HCT116 (cell line): ENCODE results near the gene PRR23E. TPM values are rescaled to one million over a fixed set of nuclear protein-coding genes. Genes with fewer than 3 reads are reported as not detected.

Experiments used
- ATAC-seq: fragments of 200-7000 bp; cut with Tn5 transposase; 2 replicates; pipeline ENCODE4 v1.9.1; 2020; ENCODE audit warnings: mild to moderate bottlenecking, moderate library complexity
- BruUV-seq: library from RNA; stranded (reverse); fragments of 400-500 nt; replicated peaks from 2 replicates; lab custom pipeline; 2021; lab: Mats Ljungman, UMichigan
- CTCF ChIA-PET: fragments of 300-600 bp; sonication (Branson Sonifier 250); formaldehyde crosslinking; loops from one replicate; lab custom pipeline; 2021; ENCODE audit warnings: antibody characterized with exemption; lab: Charles Lee
- POLR2A ChIA-PET: fragments of 300-600, 350-600 bp; sonication (Branson Sonifier 250); formaldehyde crosslinking; loops from one replicate; lab custom pipeline; 2021; ENCODE audit warnings: antibody characterized with exemption; lab: Charles Lee
- RAD21 ChIA-PET, 2 experiments: fragments of 300-600 bp; sonication (Branson Sonifier 250); formaldehyde crosslinking; loops; one replicate each; lab custom pipeline; 2023; ENCODE audit warnings: low total read pairs in 2 of 2; ENCODE audit not compliant: uncharacterized antibody in 2 of 2, unreplicated experiment in 2 of 2, low non-redundant PET in 1 of 2; lab: Charles Lee
- DNase-seq: peaks from one replicate; pipeline ENCODE4 v3.0.0-alpha.2; 2010; ENCODE audit warnings: low read depth, low spot score
- H2AFZ ChIP-seq: fragments of 200-600 bp; shearing (Covaris generic), sonication (generic); 2 replicates; pipeline ENCODE4 v1.6.1; 2017; ENCODE audit warnings: low read depth, mixed run types, mixed read lengths, antibody characterized with exemption, low read length; ENCODE audit not compliant: poor library complexity, severe bottlenecking
- H3K27ac ChIP-seq: 2 replicates; pipeline ENCODE4 v1.5.1; 2012; ENCODE audit warnings: low read depth, low read length
- H3K27me3 ChIP-seq: fragments of 200-600 bp; sonication (generic); 2 replicates; pipeline ENCODE4 v1.6.1; 2016; ENCODE audit warnings: mixed run types, low read length, mixed read lengths; ENCODE audit not compliant: insufficient read depth
- H3K36me3 ChIP-seq, 2 experiments: fragments of 200-500 bp in 1 of 2; fragments of 200-600 bp in 1 of 2; sonication (Bioruptor generic) in 1 of 2; sonication (generic) in 1 of 2; 2 replicates each; pipeline versions ENCODE4 v1.5.1 to v1.6.1; 2014 to 2016; ENCODE audit warnings: low read length in 2 of 2, inconsistent platforms in 1 of 2, mixed read lengths in 1 of 2, mixed run types in 1 of 2; ENCODE audit not compliant: insufficient read depth in 2 of 2, control insufficient read depth in 1 of 2
- H3K4me1 ChIP-seq, 2 experiments: fragments of 200-600 bp in 1 of 2; sonication (generic) in 1 of 2; 2 replicates each; pipeline versions ENCODE4 v1.5.1 to v1.6.1; 2012 to 2017; ENCODE audit warnings: low read length in 2 of 2, inconsistent platforms in 1 of 2, mild to moderate bottlenecking in 1 of 2, mixed read lengths in 1 of 2, mixed run types in 1 of 2, moderate library complexity in 1 of 2; ENCODE audit not compliant: insufficient read depth in 2 of 2, control insufficient read depth in 1 of 2
- H3K4me2 ChIP-seq: fragments of 200-600 bp; sonication (generic); 2 replicates; pipeline ENCODE4 v1.6.1; 2017; ENCODE audit warnings: mixed run types, low read length, mixed read lengths
- H3K4me3 ChIP-seq, 2 experiments: fragments of 200-600 bp in 1 of 2; sonication (generic) in 1 of 2; replicated peaks in 1 of 2; 2 replicates each; pipeline ENCODE4 v1.5.1; 2011 to 2016; ENCODE audit warnings: low read length in 2 of 2, control low read depth in 1 of 2, low read depth in 1 of 2, mild to moderate bottlenecking in 1 of 2, mixed read lengths in 1 of 2, mixed run types in 1 of 2
- H3K79me2 ChIP-seq: fragments of 200-600 bp; sonication (generic); 2 replicates; pipeline ENCODE4 v1.6.1; 2017; ENCODE audit warnings: mild to moderate bottlenecking, mixed run types, low read length, moderate library complexity, mixed read lengths; ENCODE audit not compliant: insufficient read depth
- H3K9ac ChIP-seq: fragments of 200-600 bp; sonication (generic); 2 replicates; pipeline ENCODE4 v1.6.1; 2016; ENCODE audit warnings: low read length, mixed read lengths
- H3K9me2 ChIP-seq: fragments of 200-600 bp; sonication (generic), shearing (Covaris generic); 2 replicates; pipeline ENCODE4 v1.6.1; 2017; ENCODE audit warnings: mixed run types, mild to moderate bottlenecking, moderate library complexity; ENCODE audit not compliant: insufficient read depth
- H3K9me3 ChIP-seq, 2 experiments: fragments of 200-500 bp in 1 of 2; fragments of 200-600 bp in 1 of 2; sonication (Bioruptor generic) in 1 of 2; sonication (generic) in 1 of 2; 2 replicates each; pipeline ENCODE4 v1.6.1; 2014 to 2017; ENCODE audit warnings: low read length in 2 of 2, mixed read lengths in 2 of 2, inconsistent platforms in 1 of 2, low read depth in 1 of 2, mild to moderate bottlenecking in 1 of 2, mixed run types in 1 of 2, moderate library complexity in 1 of 2; ENCODE audit not compliant: control insufficient read depth in 1 of 2, insufficient read depth in 1 of 2
- H4K20me1 ChIP-seq: fragments of 200-600 bp; sonication (generic), shearing (Covaris generic); 2 replicates; pipeline ENCODE4 v1.6.1; 2017; ENCODE audit warnings: mixed run types, mild to moderate bottlenecking, moderate library complexity; ENCODE audit not compliant: insufficient read depth
- CBX3 ChIP-seq: IDR thresholded peaks from 2 replicates; pipeline ENCODE4 v1.6.1; 2012; ENCODE audit warnings: low read depth
- CEBPB ChIP-seq: IDR thresholded peaks from 2 replicates; pipeline ENCODE4 v1.6.1; 2012; ENCODE audit warnings: low read depth
- EGR1 ChIP-seq: IDR thresholded peaks from 2 replicates; pipeline ENCODE4 v1.6.1; 2012; ENCODE audit warnings: low read depth
- TCF7L2 ChIP-seq: IDR thresholded peaks from 2 replicates; pipeline ENCODE4 v1.7.0; 2011; ENCODE audit warnings: borderline replicate concordance, inconsistent platforms; ENCODE audit not compliant: insufficient read depth, insufficient read length; ENCODE audit errors: extremely low read depth
- YY1 ChIP-seq: IDR thresholded peaks from 2 replicates; pipeline ENCODE4 v1.6.1; 2011; ENCODE audit warnings: low read length, low read depth, moderate library complexity, mild to moderate bottlenecking; ENCODE audit not compliant: insufficient replicate concordance; ENCODE audit errors: extremely low read depth
- intact Hi-C: fragments of 100-400 bp; cut with micrococcal nuclease; formaldehyde crosslinking; loops from 2 replicates; pipeline ENCODE4 v1.10.0; 2022
- total RNA-seq: library from RNA; stranded (reverse); gene quantifications from one replicate; pipeline ENCODE4 v1.2.1, GENCODE V29; 2021; ENCODE audit not compliant: unreplicated experiment
- TF ChIP-seq, protein P1 (sequence below): IDR thresholded peaks from 2 replicates; pipeline ENCODE4 v1.6.1; 2012; ENCODE audit warnings: low read depth

Gene PRR23E
- total RNA-seq, 1 experiment from 2014 or later, result not detected

DNA sequence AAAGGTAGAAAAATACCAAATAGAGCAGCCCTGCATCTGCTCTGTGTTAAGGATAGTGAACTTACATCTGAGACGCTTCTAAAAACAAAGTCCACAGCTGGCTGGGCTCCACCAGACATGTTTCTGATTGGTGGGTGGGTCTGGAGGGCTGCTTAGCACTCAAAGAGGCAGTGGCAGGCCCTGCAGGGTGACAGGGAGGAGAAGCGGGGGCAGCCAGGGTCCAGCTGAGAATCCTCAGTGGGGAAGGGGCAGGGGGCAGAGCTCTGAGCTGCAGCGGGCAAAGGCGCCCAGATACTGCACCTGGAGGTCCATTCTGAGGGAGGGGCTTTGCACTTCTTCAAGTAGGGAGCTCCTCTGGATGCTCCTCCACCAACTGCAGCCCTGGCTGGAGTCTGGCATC, 28.1 kb downstream of the PRR23E start:
- H3K9me2 ChIP-seq, result no peaks in the 10 kb centered on the region
- H2AFZ ChIP-seq, result no peak overlapping the region
- H4K20me1 ChIP-seq, result no peaks in the 10 kb centered on the region
- no peaks in the 10 kb centered on the region for H3K79me2 ChIP-seq
- H3K4me2 ChIP-seq, result no peak overlapping the region
- DNase-seq, result no peak
- ATAC-seq, result no peak
- H3K27me3 ChIP-seq, result peaks cover 7% of the 10 kb centered on the region; the same call in 1 of the 2 replicates
- no TSS peak for BruUV-seq
- H3K4me3 ChIP-seq, result no peak overlapping the region
- POLR2A ChIA-PET, result no interaction called here
- no peak overlapping the region for H3K27ac ChIP-seq
- intact Hi-C loops, result no loop called here
- H3K9me3 ChIP-seq, result no peaks in the 10 kb centered on the region
- RAD21 ChIA-PET, result no interaction called here
- no peak overlapping the region for H3K9ac ChIP-seq
- CTCF ChIA-PET, result interaction anchor here (0.6 kb wide), 1 partner anchor 238 kb away, joined by 3 read pairs; the partner anchor contains the start of gene PLXNA1
- TF ChIP-seq YY1 (no peak), CBX3 (no peak), EGR1 (no peak), TCF7L2 (no peak), CEBPB (no peak)
- TF ChIP-seq, protein P1, sequence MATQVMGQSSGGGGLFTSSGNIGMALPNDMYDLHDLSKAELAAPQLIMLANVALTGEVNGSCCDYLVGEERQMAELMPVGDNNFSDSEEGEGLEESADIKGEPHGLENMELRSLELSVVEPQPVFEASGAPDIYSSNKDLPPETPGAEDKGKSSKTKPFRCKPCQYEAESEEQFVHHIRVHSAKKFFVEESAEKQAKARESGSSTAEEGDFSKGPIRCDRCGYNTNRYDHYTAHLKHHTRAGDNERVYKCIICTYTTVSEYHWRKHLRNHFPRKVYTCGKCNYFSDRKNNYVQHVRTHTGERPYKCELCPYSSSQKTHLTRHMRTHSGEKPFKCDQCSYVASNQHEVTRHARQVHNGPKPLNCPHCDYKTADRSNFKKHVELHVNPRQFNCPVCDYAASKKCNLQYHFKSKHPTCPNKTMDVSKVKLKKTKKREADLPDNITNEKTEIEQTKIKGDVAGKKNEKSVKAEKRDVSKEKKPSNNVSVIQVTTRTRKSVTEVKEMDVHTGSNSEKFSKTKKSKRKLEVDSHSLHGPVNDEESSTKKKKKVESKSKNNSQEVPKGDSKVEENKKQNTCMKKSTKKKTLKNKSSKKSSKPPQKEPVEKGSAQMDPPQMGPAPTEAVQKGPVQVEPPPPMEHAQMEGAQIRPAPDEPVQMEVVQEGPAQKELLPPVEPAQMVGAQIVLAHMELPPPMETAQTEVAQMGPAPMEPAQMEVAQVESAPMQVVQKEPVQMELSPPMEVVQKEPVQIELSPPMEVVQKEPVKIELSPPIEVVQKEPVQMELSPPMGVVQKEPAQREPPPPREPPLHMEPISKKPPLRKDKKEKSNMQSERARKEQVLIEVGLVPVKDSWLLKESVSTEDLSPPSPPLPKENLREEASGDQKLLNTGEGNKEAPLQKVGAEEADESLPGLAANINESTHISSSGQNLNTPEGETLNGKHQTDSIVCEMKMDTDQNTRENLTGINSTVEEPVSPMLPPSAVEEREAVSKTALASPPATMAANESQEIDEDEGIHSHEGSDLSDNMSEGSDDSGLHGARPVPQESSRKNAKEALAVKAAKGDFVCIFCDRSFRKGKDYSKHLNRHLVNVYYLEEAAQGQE, result no peak
- no peaks in the 10 kb centered on the region for H3K36me3 ChIP-seq
- H3K4me1 ChIP-seq, result peaks cover 0 to 16% of the 10 kb centered on the region in 2 experiments; a peak in 3 of 4 replicates
